ENCODE results near the gene TSPAN12.

DNA sequence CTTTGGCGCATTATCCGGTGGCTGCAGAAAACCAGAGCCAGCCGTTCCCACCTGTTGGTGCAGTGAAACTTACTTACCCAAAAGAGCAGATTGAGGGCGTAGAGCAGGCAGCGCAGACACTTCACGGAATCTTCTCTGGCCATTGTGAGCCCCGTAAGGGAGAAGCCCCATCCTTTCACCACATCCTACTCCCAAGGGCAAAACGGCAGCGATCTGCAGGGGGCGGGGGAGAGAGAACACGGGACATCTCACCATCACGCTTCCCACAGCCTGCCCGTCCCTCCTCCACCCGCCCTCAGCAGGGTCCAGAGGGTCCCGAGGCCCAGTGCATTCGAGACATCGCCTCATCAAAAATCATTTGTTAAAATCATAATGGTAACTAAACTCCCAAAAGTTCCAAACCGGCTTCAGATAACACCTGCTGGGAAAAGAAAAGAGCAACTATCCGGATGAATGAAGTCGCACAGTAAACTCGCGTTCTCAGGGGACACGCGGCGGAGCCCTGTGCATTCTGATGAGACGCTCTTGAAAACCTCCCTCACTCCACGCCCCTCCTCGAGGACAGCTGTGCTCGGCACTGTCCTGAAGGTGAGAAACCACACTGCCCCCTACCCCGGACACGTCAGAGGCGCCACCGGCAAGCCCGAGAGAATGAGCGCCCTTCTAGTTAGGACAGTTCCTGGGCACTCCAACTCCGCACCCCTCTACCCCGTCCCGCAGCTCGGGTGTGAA is 1.2 kb downstream of the TSPAN12 start:
- TF ChIP-seq RAD21 (IDR thresholded peaks at IDR 0.05; ENCODE audit: low read depth) (no peak), POLR2A (IDR thresholded peaks at IDR 0.05; ENCODE audit: borderline replicate concordance, extremely low read depth, insufficient read depth, insufficient read length) (no peak), ZNF274 (IDR thresholded peaks at IDR 0.05; ENCODE audit: low read depth, low read length) (no peak), SRF (IDR thresholded peaks at IDR 0.05; ENCODE audit: low read depth) (no peak), EZH2 (IDR thresholded peaks at IDR 0.05) (no peak), POLR2AphosphoS5 (IDR thresholded peaks at IDR 0.05; ENCODE audit: low read depth, low read length) (no peak), JUND (IDR thresholded peaks at IDR 0.05) (no peak), TCF7L2 (IDR thresholded peaks at IDR 0.05; ENCODE audit: borderline replicate concordance, extremely low read depth, insufficient read depth, insufficient read length) (no peak)
- TF ChIP-seq, protein P1, sequence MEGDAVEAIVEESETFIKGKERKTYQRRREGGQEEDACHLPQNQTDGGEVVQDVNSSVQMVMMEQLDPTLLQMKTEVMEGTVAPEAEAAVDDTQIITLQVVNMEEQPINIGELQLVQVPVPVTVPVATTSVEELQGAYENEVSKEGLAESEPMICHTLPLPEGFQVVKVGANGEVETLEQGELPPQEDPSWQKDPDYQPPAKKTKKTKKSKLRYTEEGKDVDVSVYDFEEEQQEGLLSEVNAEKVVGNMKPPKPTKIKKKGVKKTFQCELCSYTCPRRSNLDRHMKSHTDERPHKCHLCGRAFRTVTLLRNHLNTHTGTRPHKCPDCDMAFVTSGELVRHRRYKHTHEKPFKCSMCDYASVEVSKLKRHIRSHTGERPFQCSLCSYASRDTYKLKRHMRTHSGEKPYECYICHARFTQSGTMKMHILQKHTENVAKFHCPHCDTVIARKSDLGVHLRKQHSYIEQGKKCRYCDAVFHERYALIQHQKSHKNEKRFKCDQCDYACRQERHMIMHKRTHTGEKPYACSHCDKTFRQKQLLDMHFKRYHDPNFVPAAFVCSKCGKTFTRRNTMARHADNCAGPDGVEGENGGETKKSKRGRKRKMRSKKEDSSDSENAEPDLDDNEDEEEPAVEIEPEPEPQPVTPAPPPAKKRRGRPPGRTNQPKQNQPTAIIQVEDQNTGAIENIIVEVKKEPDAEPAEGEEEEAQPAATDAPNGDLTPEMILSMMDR (IDR thresholded peaks at IDR 0.05 in 2 of 3, conservative IDR thresholded peaks at IDR 0.05 in 1 of 3; ENCODE audit: borderline replicate concordance in 1 of 3, insufficient read depth in 1 of 3, low read depth in 2 of 3, low read length in 2 of 3), result no peak
- TF ChIP-seq, protein P2, sequence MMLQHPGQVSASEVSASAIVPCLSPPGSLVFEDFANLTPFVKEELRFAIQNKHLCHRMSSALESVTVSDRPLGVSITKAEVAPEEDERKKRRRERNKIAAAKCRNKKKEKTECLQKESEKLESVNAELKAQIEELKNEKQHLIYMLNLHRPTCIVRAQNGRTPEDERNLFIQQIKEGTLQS (IDR thresholded peaks at IDR 0.05), result no peak
